ENCODE results near the gene EME1. TPM values are rescaled to one million over a fixed set of nuclear protein-coding genes. Genes with fewer than 3 reads are reported as not detected.

The EME1 gene
- total RNA-seq, 5 donors from 2014 or later (not counting 1 experiment from before 2014, with no cell fraction given): 0.75 to 2.1 (median 1.4) TPM

DNA sequence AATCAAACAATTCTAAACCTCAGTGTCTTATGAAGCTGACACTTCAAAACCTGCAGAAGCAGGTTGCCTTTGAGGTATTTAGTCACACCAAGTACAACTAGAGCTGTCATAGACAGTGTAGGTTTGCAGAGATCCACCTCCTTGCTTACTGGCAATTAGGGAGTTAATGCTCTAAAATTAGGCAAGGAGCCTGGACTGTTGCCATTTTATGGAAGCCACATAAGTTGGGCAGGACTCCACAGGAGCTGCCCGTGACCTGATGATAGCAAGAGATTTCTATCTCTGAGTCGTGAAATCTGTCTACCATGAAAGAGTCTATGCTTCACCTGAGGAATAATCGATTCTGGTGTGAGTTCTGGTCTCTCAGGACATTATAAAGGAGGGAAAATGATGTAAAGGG lies 8.9 kb downstream of the EME1 start:
- Mint-ChIP-seq H3K27ac (no peak overlapping the region), H3K4me3 (no peak overlapping the region), H3K4me1 (no peaks in the 10 kb centered on the region), H3K27me3 (no peaks in the 10 kb centered on the region), H3K36me3 (peaks cover 42% of the 10 kb centered on the region), H3K9me3 (no peaks in the 10 kb centered on the region)
- Histone ChIP-seq H3K9me3 (no peaks in the 10 kb centered on the region), H3K27ac (ENCODE audit: low read length) (no peak overlapping the region), H3K27me3 (replicated peaks in 1 of 2; ENCODE audit: control insufficient read depth in 2 of 2, extremely low read depth in 1 of 2, insufficient read depth in 2 of 2, low read length in 1 of 2) (no peaks in the 10 kb centered on the region), H3K4me3 (ENCODE audit: control insufficient read depth in 1 of 2, extremely low read depth in 1 of 2, low read length in 1 of 2) (no peak overlapping the region), H3K36me3 (ENCODE audit: control insufficient read depth in 2 of 2, extremely low read depth in 1 of 2, insufficient read depth in 1 of 2, low read length in 1 of 2) (peaks cover 13 to 62% of the 10 kb centered on the region in 2 donors), H3K4me1 (ENCODE audit: control insufficient read depth in 1 of 2, extremely low read depth in 1 of 2, insufficient read depth in 2 of 2, low read length in 2 of 2) (no peaks in the 10 kb centered on the region)
- 92% methylated on average over 3 of the region's 3 CpGs for WGBS (ENCODE audit: insufficient coverage)
- no peak for DNase-seq
- no peak for ATAC-seq (replicated peaks in 1 of 4)
- CTCF ChIA-PET: interaction anchor here in 1 of 2 donors (0.9 kb wide), 1 partner anchor 15 kb away, joined by 4 read pairs; the partner anchor contains the start of gene LRRC59
- POLR2A ChIA-PET: no interaction called here

- Histone ChIP-seq H3K9me3 (no peaks in the 10 kb centered on the region), H3K36me3 (ENCODE audit: control insufficient read depth in 2 of 2, extremely low read depth in 1 of 2, insufficient read depth in 1 of 2, low read length in 1 of 2) (peaks cover 16 to 72% of the 10 kb centered on the region in 2 donors), H3K4me1 (ENCODE audit: control insufficient read depth in 1 of 2, extremely low read depth in 1 of 2, insufficient read depth in 2 of 2, low read length in 2 of 2) (no peaks in the 10 kb centered on the region), H3K27me3 (replicated peaks in 1 of 2; ENCODE audit: control insufficient read depth in 2 of 2, extremely low read depth in 1 of 2, insufficient read depth in 2 of 2, low read length in 1 of 2) (no peaks in the 10 kb centered on the region), H3K27ac (ENCODE audit: low read length) (no peak overlapping the region), H3K4me3 (ENCODE audit: control insufficient read depth in 1 of 2, extremely low read depth in 1 of 2, low read length in 1 of 2) (no peak overlapping the region)
- DNase-seq (no peak), ATAC-seq (replicated peaks in 1 of 4) (no peak)
- Mint-ChIP-seq H3K4me1 (no peaks in the 10 kb centered on the region), H3K27me3 (no peaks in the 10 kb centered on the region), H3K27ac (no peak overlapping the region), H3K9me3 (no peaks in the 10 kb centered on the region), H3K4me3 (no peak overlapping the region), H3K36me3 (peaks cover 52% of the 10 kb centered on the region)
- ChIA-PET POLR2A (no interaction called here), CTCF (no interaction called here)
- 98% methylated on average over 11 of the region's 12 CpGs for WGBS (ENCODE audit: insufficient coverage)
Measured at GRCh38 chr17:50382931-50383330, 9.9 kb downstream of the EME1 start.

GRCh38 chr17:50386510-50386909 lies 13.5 kb downstream of the EME1 start:
- DNase-seq (no peak), ATAC-seq (replicated peaks in 1 of 4) (no peak)
- Histone ChIP-seq H3K27ac (ENCODE audit: low read length) (no peak overlapping the region), H3K27me3 (replicated peaks in 1 of 2; ENCODE audit: control insufficient read depth in 2 of 2, extremely low read depth in 1 of 2, insufficient read depth in 2 of 2, low read length in 1 of 2) (no peaks in the 10 kb centered on the region), H3K4me1 (ENCODE audit: control insufficient read depth in 1 of 2, extremely low read depth in 1 of 2, insufficient read depth in 2 of 2, low read length in 2 of 2) (no peaks in the 10 kb centered on the region), H3K36me3 (ENCODE audit: control insufficient read depth in 2 of 2, extremely low read depth in 1 of 2, insufficient read depth in 1 of 2, low read length in 1 of 2) (peaks cover 20 to 99% of the 10 kb centered on the region in 2 donors), H3K9me3 (no peaks in the 10 kb centered on the region), H3K4me3 (ENCODE audit: control insufficient read depth in 1 of 2, extremely low read depth in 1 of 2, low read length in 1 of 2) (no peak overlapping the region)
- Mint-ChIP-seq H3K27me3 (no peaks in the 10 kb centered on the region), H3K4me3 (no peak overlapping the region), H3K36me3 (peaks cover 68% of the 10 kb centered on the region), H3K27ac (peak overlapping the region in 1 of 2 donors; percentile 64), H3K4me1 (no peaks in the 10 kb centered on the region), H3K9me3 (no peaks in the 10 kb centered on the region)
- WGBS (ENCODE audit: insufficient coverage): 83% methylated on average over 1 of the region's 3 CpGs
- CTCF ChIA-PET: no interaction called here
- POLR2A ChIA-PET: interaction anchor here in 1 of 2 donors (0.5 to 1.1 kb wide), 2 partner anchors 14 to 35 kb away, joined by 3 read pairs; partner anchors contain the start of genes EME1 and MRPL27

- Histone ChIP-seq H3K9me3 (no peaks in the 10 kb centered on the region), H3K27ac (ENCODE audit: low read length) (no peak overlapping the region), H3K4me1 (ENCODE audit: control insufficient read depth in 1 of 2, extremely low read depth in 1 of 2, insufficient read depth in 2 of 2, low read length in 2 of 2) (no peaks in the 10 kb centered on the region), H3K4me3 (ENCODE audit: control insufficient read depth in 1 of 2, extremely low read depth in 1 of 2, low read length in 1 of 2) (no peak overlapping the region), H3K36me3 (ENCODE audit: control insufficient read depth in 2 of 2, extremely low read depth in 1 of 2, insufficient read depth in 1 of 2, low read length in 1 of 2) (peaks cover 15 to 99% of the 10 kb centered on the region in 2 donors), H3K27me3 (replicated peaks in 1 of 2; ENCODE audit: control insufficient read depth in 2 of 2, extremely low read depth in 1 of 2, insufficient read depth in 2 of 2, low read length in 1 of 2) (no peaks in the 10 kb centered on the region)
- Mint-ChIP-seq H3K4me1 (peaks cover 5 to 9% (median 8%) of the 10 kb centered on the region in 3 donors), H3K4me3 (no peak overlapping the region), H3K36me3 (peaks cover 70% of the 10 kb centered on the region), H3K27me3 (no peaks in the 10 kb centered on the region), H3K27ac (no peak overlapping the region), H3K9me3 (no peaks in the 10 kb centered on the region)
- no peak for ATAC-seq (replicated peaks in 1 of 4)
- 100% methylated on average over 3 of the region's 3 CpGs for WGBS (ENCODE audit: insufficient coverage)
- POLR2A ChIA-PET: no interaction called here
- no peak for DNase-seq
- CTCF ChIA-PET: interaction anchor here (1.0 kb wide), 2 partner anchors 8 kb away, joined by 3 read pairs; partner anchors contain the start of gene LRRC59 (in 2 of the 2)
Measured at GRCh38 chr17:50388728-50389127, 15.7 kb downstream of the EME1 start.

DNA sequence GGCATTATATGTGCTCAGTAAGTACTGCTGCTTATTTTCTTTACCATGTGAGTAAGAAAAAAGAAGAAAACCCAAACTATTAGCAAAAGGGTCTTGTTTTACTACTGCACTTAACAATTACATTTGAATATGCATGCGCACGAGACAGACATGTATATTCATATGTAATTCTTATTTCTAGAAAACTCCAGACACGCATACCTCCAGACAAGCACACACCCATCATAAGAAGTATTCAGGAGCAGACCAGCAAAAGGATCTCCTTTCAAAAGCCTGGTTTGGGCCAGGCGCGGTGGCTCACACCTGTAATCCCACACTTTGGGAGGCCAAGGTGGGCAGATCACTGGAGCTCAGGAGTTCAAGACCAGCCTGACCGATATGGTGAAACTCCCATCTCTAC lies 16.5 kb downstream of the EME1 start:
- Mint-ChIP-seq H3K9me3 (no peaks in the 10 kb centered on the region), H3K4me1 (peaks cover 13 to 14% (median 13%) of the 10 kb centered on the region in 3 donors), H3K27ac (no peak overlapping the region), H3K27me3 (no peaks in the 10 kb centered on the region), H3K36me3 (peaks cover 73% of the 10 kb centered on the region), H3K4me3 (no peak overlapping the region)
- no peak overlapping the region for H3K27ac ChIP-seq (ENCODE audit: low read length)
- no peak overlapping the region for H3K4me3 ChIP-seq (ENCODE audit: control insufficient read depth in 1 of 2, extremely low read depth in 1 of 2, low read length in 1 of 2)
- 100% methylated on average over 3 of the region's 6 CpGs for WGBS (ENCODE audit: insufficient coverage)
- DNase-seq (no peak), ATAC-seq (replicated peaks in 1 of 4) (no peak)
- peaks cover 15 to 99% of the 10 kb centered on the region in 2 donors for H3K36me3 ChIP-seq (ENCODE audit: control insufficient read depth in 2 of 2, extremely low read depth in 1 of 2, insufficient read depth in 1 of 2, low read length in 1 of 2)
- CTCF ChIA-PET: no interaction called here
- H3K27me3 ChIP-seq (replicated peaks in 1 of 2; ENCODE audit: control insufficient read depth in 2 of 2, extremely low read depth in 1 of 2, insufficient read depth in 2 of 2, low read length in 1 of 2): no peaks in the 10 kb centered on the region
- no peaks in the 10 kb centered on the region for H3K9me3 ChIP-seq
- POLR2A ChIA-PET: no interaction called here
- H3K4me1 ChIP-seq (ENCODE audit: control insufficient read depth in 1 of 2, extremely low read depth in 1 of 2, insufficient read depth in 2 of 2, low read length in 2 of 2): no peaks in the 10 kb centered on the region

- no peaks in the 10 kb centered on the region for H3K9me3 Mint-ChIP-seq
- no peak overlapping the region for H3K27ac Mint-ChIP-seq
- peaks cover 48% of the 10 kb centered on the region for H3K36me3 Mint-ChIP-seq
- DNase-seq (no peak), ATAC-seq (replicated peaks in 1 of 4) (no peak)
- 96% methylated on average over 6 of the region's 6 CpGs for WGBS (ENCODE audit: insufficient coverage)
- Histone ChIP-seq H3K4me1 (ENCODE audit: control insufficient read depth in 1 of 2, extremely low read depth in 1 of 2, insufficient read depth in 2 of 2, low read length in 2 of 2) (peaks cover 15 to 22% of the 10 kb centered on the region in 2 experiments), H3K27ac (ENCODE audit: low read length) (no peak overlapping the region), H3K36me3 (ENCODE audit: control insufficient read depth in 2 of 2, extremely low read depth in 1 of 2, insufficient read depth in 1 of 2, low read length in 1 of 2) (peaks cover 7 to 74% of the 10 kb centered on the region in 2 donors), H3K4me3 (ENCODE audit: control insufficient read depth in 1 of 2, extremely low read depth in 1 of 2, low read length in 1 of 2) (no peak overlapping the region), H3K27me3 (replicated peaks in 1 of 2; ENCODE audit: control insufficient read depth in 2 of 2, extremely low read depth in 1 of 2, insufficient read depth in 2 of 2, low read length in 1 of 2) (no peaks in the 10 kb centered on the region), H3K9me3 (no peaks in the 10 kb centered on the region)
- H3K27me3 Mint-ChIP-seq: no peaks in the 10 kb centered on the region
- ChIA-PET POLR2A (interaction anchor here in 1 of 2 donors (0.5 kb wide), 1 partner anchor 87 kb away, joined by 6 read pairs; no protein-coding TSS in a partner anchor), CTCF (no interaction called here)
- peaks cover 34 to 40% (median 36%) of the 10 kb centered on the region in 3 donors for H3K4me1 Mint-ChIP-seq
- no peak overlapping the region for H3K4me3 Mint-ChIP-seq
Measured at GRCh38 chr17:50392621-50393020, 19.6 kb downstream of the EME1 start.
